Stimulated activated CD4-positive, alpha-beta T cell treated with anti-CD3 and anti-CD28 coated beads, Interleukin-1b, Interleukin-23, amount 100 ng/mL, for 4 hours (primary cell): Measurements from ENCODE around the gene CNFN.

ENCODE experiments used
- DNase-seq, 2 donors: peaks; one replicate each; pipeline ENCODE4 v3.0.0-alpha.2; 2020; ENCODE audit warnings: low read depth in 2 of 2

Gene CNFN

DNA sequence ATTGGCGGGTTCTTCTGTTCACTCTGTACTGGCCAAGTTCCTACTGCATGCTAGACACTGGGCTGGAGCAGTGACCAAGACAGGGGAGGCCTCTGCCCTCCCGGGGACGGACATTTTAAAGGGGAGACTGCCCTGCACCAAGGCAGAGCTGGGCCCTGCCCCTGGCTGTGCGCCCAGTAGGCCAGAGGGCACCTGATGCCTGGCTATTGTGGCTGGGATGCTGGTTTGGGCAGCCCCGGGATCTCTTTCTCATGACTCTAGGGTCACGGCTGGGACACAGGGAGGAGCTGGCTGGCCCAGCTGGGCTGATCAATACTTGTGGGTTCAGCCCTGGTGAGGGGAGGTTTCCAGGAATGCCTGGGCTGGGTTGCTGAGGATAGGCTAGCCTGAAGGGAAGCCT lies 19.4 kb upstream of the CNFN start:
- DNase-seq: no peak

DNA sequence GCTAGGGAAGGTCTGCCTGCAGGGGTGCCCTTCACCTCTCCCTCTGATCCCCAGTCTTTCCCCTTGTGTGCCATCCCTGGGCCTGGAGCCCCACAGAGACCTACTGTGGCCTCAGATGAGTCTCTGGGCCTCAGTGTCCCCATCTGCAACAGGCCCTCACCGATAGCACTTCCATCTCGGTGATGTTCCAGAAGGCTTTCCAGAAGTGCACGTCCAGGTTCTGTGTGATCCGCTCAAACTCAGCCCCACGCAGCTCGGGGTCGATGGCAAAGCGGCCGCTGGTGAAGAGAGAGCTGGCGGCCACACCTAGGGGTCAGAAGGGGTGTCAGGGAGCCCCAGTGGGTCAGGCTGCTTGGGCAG lies 17.7 kb upstream of the CNFN start:
- DNase-seq: no peak

DNA sequence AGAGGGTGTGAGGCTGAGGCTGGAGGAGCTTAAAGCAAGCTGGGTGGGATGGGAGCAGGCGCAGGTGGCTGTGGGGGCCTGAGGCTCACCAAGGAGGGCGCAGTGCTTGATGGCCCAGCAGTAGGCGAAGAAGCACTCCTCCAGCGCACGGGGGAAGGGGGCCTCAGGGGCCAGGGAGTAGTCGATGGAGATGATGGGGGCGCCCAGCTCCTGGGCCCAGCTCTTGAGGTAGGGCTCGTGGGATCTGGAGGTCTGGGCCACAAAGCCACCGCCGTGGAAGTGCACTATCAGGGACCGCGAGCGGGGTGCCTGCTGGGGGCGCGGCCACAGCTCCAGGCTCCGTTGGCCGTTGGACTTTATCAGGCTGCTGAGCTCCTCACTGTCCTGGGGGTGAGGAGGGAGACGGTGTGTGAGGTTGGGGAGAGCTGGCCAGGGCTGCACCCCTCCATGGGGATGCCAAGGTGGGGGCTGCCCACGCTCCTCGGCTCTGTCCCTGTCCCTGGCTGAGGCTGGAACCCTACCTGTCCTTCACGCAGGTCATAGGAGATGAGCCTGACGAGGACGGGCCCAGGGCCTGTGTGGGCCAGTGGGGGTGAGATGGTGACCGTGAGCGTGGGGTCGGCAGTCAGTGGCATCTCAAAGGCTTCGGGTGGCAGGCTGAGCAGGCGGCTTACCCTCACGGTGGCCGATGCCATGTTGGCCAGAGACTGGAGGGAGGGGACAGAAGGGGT lies 17.2 kb upstream of the CNFN start:
- DNase-seq: no peak

GRCh38 chr19:42406111-42406510 lies 16.0 kb upstream of the CNFN start:
- DNase-seq: no peak

DNA sequence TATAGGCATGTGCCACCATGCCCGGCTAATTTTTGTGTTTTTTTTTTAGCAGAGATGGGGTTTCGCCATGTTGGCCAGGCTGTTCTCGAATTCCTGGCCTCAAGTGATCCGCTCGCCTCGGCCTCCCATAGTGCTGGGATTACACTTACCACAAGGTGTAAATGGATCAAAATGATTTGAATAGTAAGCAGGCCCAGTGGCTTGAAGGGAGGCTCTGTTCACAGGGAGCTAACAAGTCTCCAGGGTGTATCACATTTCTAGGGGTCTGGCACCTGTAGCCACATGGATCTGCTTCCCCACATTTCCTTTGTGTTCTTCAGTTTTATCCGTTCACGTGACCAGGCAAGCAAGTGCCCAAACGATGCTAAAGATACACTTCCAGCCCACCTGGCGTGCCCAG lies 13.5 kb upstream of the CNFN start:
- DNase-seq: no peak

- no peak for DNase-seq
Observed at GRCh38 chr19:42402376-42403116, 12.4 kb upstream of the CNFN start.

DNA sequence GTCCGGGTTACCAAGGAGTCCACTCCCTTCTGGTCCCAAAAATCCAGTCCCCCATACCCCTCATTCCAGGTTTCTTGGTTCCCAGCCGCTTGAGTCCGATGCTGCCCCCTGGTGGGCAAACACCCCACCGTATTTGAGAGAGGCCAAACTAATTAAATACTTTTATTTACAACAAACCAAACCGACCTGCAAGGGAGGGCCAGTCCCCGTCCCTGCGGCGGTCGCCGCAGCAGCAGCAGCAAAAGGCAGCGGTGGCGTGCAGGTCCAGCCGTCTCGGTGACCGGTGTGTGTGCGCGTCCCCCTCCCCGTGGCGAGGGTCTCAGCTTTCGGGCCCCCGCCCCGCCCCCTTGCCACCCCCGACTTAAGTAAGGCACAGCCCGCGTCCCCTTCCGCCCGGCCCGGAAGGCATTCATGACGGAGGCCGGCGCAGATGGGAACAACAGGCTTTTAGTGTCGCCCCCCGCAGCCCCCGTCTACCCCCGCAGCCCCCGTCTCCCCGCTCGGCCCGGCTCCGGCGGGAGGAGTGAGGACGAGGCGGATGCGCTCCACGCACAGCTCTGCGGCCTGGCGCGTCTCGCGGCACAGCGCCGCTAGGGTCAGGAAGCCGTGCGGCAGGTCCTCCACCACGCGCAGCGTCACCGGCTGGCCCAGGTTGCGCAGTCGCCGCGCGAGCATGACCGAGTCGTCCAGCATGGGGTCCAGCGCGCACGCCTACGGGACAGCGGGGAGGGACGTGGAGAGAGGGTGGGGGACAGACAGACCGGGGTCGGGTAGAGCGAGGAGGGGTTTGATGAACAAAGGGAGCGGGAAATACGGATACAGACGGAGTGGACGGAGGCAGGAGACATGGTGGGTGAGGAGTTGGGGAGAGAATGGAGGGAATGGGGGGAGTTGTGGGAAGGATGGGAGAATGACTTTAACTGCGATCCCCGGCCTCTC lies 11.5 kb upstream of the CNFN start:
- peak; percentile 74 to 75 for DNase-seq

- no peak for DNase-seq
Observed at GRCh38 chr19:42400404-42400803, 10.3 kb upstream of the CNFN start.

- no peak for DNase-seq
Observed at GRCh38 chr19:42397263-42398166, 7.4 kb upstream of the CNFN start.

- DNase-seq: peak; percentile 81 to 91
Observed at GRCh38 chr19:42396381-42397262, 6.5 kb upstream of the CNFN start.

GRCh38 chr19:42394751-42395150 lies 4.7 kb upstream of the CNFN start:
- DNase-seq: no peak

GRCh38 chr19:42392165-42392564 lies 2.1 kb upstream of the CNFN start:
- no peak for DNase-seq

GRCh38 chr19:42388851-42389489 lies 1.1 kb downstream of the CNFN start:
- DNase-seq: no peak

DNA sequence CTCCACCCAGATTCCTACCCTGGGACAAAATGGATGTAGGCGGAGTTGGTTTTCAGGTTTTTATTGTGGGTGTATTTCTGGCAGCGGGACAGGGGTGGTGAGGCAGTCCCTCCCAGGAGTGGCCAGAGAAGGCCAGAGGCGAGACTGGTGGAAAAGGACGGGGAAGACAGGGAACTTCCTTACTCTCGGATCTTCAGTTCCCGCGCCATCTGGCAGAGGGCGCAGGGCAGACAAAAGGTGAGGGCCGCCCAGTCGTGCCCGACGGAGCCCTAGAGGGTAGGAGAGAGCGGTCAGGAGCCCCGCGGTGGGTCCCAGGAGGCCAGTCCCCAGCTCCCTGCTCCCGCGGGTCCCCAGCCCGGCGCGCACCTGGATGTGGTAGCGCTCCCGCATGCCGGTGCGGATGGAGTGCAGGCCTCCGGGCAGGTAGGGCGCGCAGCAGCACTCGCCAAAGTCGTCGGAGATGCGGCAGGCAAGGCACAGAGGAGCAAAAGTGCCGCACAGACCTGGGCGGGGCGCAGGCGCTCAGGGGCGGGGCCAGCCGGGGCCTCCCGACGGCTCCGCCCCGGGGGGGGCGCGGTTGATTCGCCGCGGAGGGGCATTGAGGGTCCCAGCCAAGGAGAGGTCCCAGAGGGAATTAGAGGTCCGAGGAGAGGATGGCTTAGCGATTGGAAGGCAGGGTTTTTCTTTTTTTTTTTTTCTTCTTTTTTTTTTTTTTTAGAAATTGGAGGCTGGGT lies 3.0 kb downstream of the CNFN start:
- peak; percentile 53 to 64 for DNase-seq

DNA sequence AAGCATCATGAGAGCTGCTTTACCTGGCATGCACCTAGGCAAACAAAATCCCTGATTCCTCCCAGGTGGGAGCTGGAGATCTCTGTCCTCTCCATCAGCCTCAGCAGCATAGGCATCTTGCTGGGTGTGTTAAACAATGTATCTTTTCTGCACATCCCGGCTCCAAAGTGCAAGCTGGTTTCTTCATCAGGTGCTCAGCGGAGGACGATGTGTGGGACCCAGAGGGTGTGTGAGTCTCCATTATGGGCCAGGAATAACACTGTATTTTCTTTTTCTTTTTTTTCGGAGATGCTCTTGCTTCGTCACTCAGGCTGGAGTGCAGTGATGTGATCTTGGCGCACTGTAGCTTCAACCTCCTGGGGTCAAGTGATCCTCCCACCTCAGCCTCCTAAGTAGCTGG lies 9.9 kb downstream of the CNFN start:
- no peak for DNase-seq

GRCh38 chr19:42378225-42379215 lies 11.6 kb downstream of the CNFN start:
- no peak for DNase-seq

GRCh38 chr19:42376177-42376555 lies 13.9 kb downstream of the CNFN start:
- no peak for DNase-seq
